Right atrium auricular region (tissue), 2 donors: ENCODE data around the gene CDC26. TPM values are rescaled to one million over a fixed set of nuclear protein-coding genes. Genes with fewer than 3 reads are reported as not detected.

ENCODE experiments used
- DNase-seq: peaks from one replicate; pipeline ENCODE4 v3.0.0-alpha.2; 2019; ENCODE audit warnings: low spot score
- H3K27ac ChIP-seq, 2 donors: fragments of 200-600 bp; sonication (generic); 1 replicate in 1 of 2; 2 replicates in 1 of 2; pipeline ENCODE4 v1.5.1; 2016 to 2019
- H3K27me3 ChIP-seq, 2 donors: fragments of 200-600 bp; sonication (generic); one replicate each; pipeline versions ENCODE4 v1.5.1 to v1.6.0; 2017 to 2019
- H3K36me3 ChIP-seq: fragments of 200-600 bp; sonication (generic); one replicate; pipeline ENCODE4 v1.5.1; 2016
- H3K4me1 ChIP-seq, 2 donors: fragments of 200-600 bp; sonication (generic); one replicate each; pipeline versions ENCODE4 v1.5.1 to v1.6.0; 2017 to 2019
- H3K4me3 ChIP-seq, 2 donors: fragments of 200-600 bp; sonication (generic); 1 replicate in 1 of 2; 2 replicates in 1 of 2; pipeline ENCODE4 v1.5.1; 2017 to 2019; ENCODE audit warnings: mild to moderate bottlenecking in 1 of 2, moderate library complexity in 1 of 2
- H3K9me3 ChIP-seq, 2 donors: fragments of 200-600 bp; sonication (generic); one replicate each; pipeline ENCODE4 v1.5.1; 2019
- CTCF ChIP-seq, 2 donors: fragments of 200-600 bp; sonication (generic); IDR thresholded peaks; one replicate each; pipeline ENCODE4 v1.5.1; 2019; ENCODE audit warnings: antibody characterized with exemption in 2 of 2
- total RNA-seq, 2 donors: library from RNA; depleted of rRNA; stranded (reverse); fragments of >200 nt; gene quantifications; one replicate each; pipeline ENCODE4 v1.1.0, GENCODE V29; 2016

CDC26 gene
- total RNA-seq, 2 donors from 2014 or later, result 31.7 to 42.6 TPM

GRCh38 chr9:113307396-113307975 is 32.1 kb upstream of the CDC26 start:
- Histone ChIP-seq H3K4me1 (no peaks in the 10 kb centered on the region), H3K36me3 (no peaks in the 10 kb centered on the region), H3K9me3 (no peaks in the 10 kb centered on the region), H3K4me3 (no peak overlapping the region), H3K27ac (no peak overlapping the region), H3K27me3 (no peaks in the 10 kb centered on the region)
- TF ChIP-seq CTCF (IDR thresholded peaks at IDR 0.05), result no peak
- DNase-seq, result no peak

- no peaks in the 10 kb centered on the region for H3K36me3 ChIP-seq
- no peaks in the 10 kb centered on the region for H3K27me3 ChIP-seq
- H3K4me3 ChIP-seq, result no peak overlapping the region
- no peaks in the 10 kb centered on the region for H3K4me1 ChIP-seq
- no peak for DNase-seq
- H3K27ac ChIP-seq, result no peak overlapping the region
- no peak for TF ChIP-seq CTCF (IDR thresholded peaks at IDR 0.05)
- H3K9me3 ChIP-seq, result no peaks in the 10 kb centered on the region
Measured at GRCh38 chr9:113306566-113306965, 31.2 kb upstream of the CDC26 start.

GRCh38 chr9:113302792-113303418 is 27.5 kb upstream of the CDC26 start, which contains the start of gene RNF183:
TSS of gene RNF183 (minus strand) at chr9:113303376. CDS start at chr9:113298184, 5,192 bp downstream.
- no peak within 1 kb of the TSS for H3K27ac ChIP-seq
- no peaks in the 10 kb centered on the region for H3K4me1 ChIP-seq
- H3K27me3 ChIP-seq, result no peaks in the 10 kb centered on the region
- H3K9me3 ChIP-seq, result no peaks in the 10 kb centered on the region
- DNase-seq, result no peak
- TF ChIP-seq CTCF (IDR thresholded peaks at IDR 0.05), result no peak
- H3K4me3 ChIP-seq, result no peak within 1 kb of the TSS
- H3K36me3 ChIP-seq, result no peaks in the 10 kb centered on the region

GRCh38 chr9:113301548-113301947 is 26.2 kb upstream of the CDC26 start:
- no peak for DNase-seq
- H3K27me3 ChIP-seq, result no peaks in the 10 kb centered on the region
- H3K4me3 ChIP-seq, result no peak overlapping the region
- no peak overlapping the region for H3K27ac ChIP-seq
- TF ChIP-seq CTCF (IDR thresholded peaks at IDR 0.05), result no peak
- no peaks in the 10 kb centered on the region for H3K36me3 ChIP-seq
- no peaks in the 10 kb centered on the region for H3K4me1 ChIP-seq
- no peaks in the 10 kb centered on the region for H3K9me3 ChIP-seq

- DNase-seq, result no peak
- no peak overlapping the region for H3K27ac ChIP-seq
- no peaks in the 10 kb centered on the region for H3K4me1 ChIP-seq
- no peaks in the 10 kb centered on the region for H3K27me3 ChIP-seq
- no peak for TF ChIP-seq CTCF (IDR thresholded peaks at IDR 0.05)
- no peaks in the 10 kb centered on the region for H3K9me3 ChIP-seq
- H3K4me3 ChIP-seq, result no peak overlapping the region
- H3K36me3 ChIP-seq, result no peaks in the 10 kb centered on the region
Measured at GRCh38 chr9:113299800-113300292, 24.5 kb upstream of the CDC26 start.
